ENCODE measurements around the gene KCNF1.

GRCh38 chr2:10882568-10882967, 29.2 kb upstream of the KCNF1 start:
- TF ChIP-seq, protein P1, sequence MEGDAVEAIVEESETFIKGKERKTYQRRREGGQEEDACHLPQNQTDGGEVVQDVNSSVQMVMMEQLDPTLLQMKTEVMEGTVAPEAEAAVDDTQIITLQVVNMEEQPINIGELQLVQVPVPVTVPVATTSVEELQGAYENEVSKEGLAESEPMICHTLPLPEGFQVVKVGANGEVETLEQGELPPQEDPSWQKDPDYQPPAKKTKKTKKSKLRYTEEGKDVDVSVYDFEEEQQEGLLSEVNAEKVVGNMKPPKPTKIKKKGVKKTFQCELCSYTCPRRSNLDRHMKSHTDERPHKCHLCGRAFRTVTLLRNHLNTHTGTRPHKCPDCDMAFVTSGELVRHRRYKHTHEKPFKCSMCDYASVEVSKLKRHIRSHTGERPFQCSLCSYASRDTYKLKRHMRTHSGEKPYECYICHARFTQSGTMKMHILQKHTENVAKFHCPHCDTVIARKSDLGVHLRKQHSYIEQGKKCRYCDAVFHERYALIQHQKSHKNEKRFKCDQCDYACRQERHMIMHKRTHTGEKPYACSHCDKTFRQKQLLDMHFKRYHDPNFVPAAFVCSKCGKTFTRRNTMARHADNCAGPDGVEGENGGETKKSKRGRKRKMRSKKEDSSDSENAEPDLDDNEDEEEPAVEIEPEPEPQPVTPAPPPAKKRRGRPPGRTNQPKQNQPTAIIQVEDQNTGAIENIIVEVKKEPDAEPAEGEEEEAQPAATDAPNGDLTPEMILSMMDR (IDR thresholded peaks at IDR 0.05; ENCODE audit: insufficient read depth, low read depth, low read length), result no peak
- no peak for TF ChIP-seq EZH2 (IDR thresholded peaks at IDR 0.05; ENCODE audit: insufficient read depth, low read length)
